Erythroblast (primary cell): ENCODE results near the gene MDC1.

ENCODE experiments used
- GATA1 ChIP-seq: IDR thresholded peaks from 2 replicates; pipeline ENCODE4 v1.6.1; 2011; ENCODE audit warnings: low read depth, mild to moderate bottlenecking, control low read depth, low read length, moderate library complexity
- POLR2A ChIP-seq: IDR thresholded peaks from 2 replicates; pipeline ENCODE4 v1.6.1; 2011; ENCODE audit warnings: mild to moderate bottlenecking, low read length

GRCh38 chr6:30679765-30680535, 37.1 kb downstream of the MDC1 start:
- TF ChIP-seq POLR2A (no peak), GATA1 (no peak)
